ENCODE data around the gene KRTAP12-3. TPM values are rescaled to one million over a fixed set of nuclear protein-coding genes. Genes with fewer than 3 reads are reported as not detected.

KRTAP12-3 gene
- total RNA-seq, 1 experiment from 2014 or later = not detected

GRCh38 chr21:44702973-44703730, 45.4 kb downstream of the KRTAP12-3 start:
- DNase-seq (ENCODE audit: low read depth) = no peak

- DNase-seq (ENCODE audit: low read depth) = no peak
These were observed 46.3 kb downstream of the KRTAP12-3 start for GRCh38 chr21:44703731-44704635.

GRCh38 chr21:44704636-44705001, 46.9 kb downstream of the KRTAP12-3 start:
- no peak for DNase-seq (ENCODE audit: low read depth)

- DNase-seq (ENCODE audit: low read depth) = no peak
These were observed 48.4 kb downstream of the KRTAP12-3 start for GRCh38 chr21:44706026-44706705.

GRCh38 chr21:44706706-44707581, 49.2 kb downstream of the KRTAP12-3 start:
- no peak for DNase-seq (ENCODE audit: low read depth)

Other genes starting within 250 kb of the KRTAP12-3 start
- 1.6 and 1.9 TPM in 2 replicates for gene LRRC3, start 202.4 kb upstream of the KRTAP12-3 start, total RNA-seq (2014; rRNA removed; shearing (Covaris generic))
- gene KRTAP10-1, start 117.7 kb upstream of the KRTAP12-3 start, total RNA-seq (2014; rRNA removed; shearing (Covaris generic)) = not detected in 2 replicates
- gene KRTAP10-2, start 106.4 kb upstream of the KRTAP12-3 start, total RNA-seq (2014; rRNA removed; shearing (Covaris generic)) = not detected in 2 replicates
- not detected in 2 replicates for gene KRTAP10-3, start 99.1 kb upstream of the KRTAP12-3 start, total RNA-seq (2014; rRNA removed; shearing (Covaris generic))
- not detected in 2 replicates for gene KRTAP10-4, start 84.2 kb upstream of the KRTAP12-3 start, total RNA-seq (2014; rRNA removed; shearing (Covaris generic))
- not detected in 2 replicates for gene KRTAP10-5, start 77.3 kb upstream of the KRTAP12-3 start, total RNA-seq (2014; rRNA removed; shearing (Covaris generic))
- not detected in 2 replicates for gene KRTAP10-6, start 65.4 kb upstream of the KRTAP12-3 start, total RNA-seq (2014; rRNA removed; shearing (Covaris generic))
- not detected in 2 replicates for gene KRTAP10-7, start 57.3 kb upstream of the KRTAP12-3 start, total RNA-seq (2014; rRNA removed; shearing (Covaris generic))
- gene KRTAP10-8, start 45.9 kb upstream of the KRTAP12-3 start, total RNA-seq (2014; rRNA removed; shearing (Covaris generic)) = not detected in 2 replicates
- gene KRTAP10-9, start 30.8 kb upstream of the KRTAP12-3 start, total RNA-seq (2014; rRNA removed; shearing (Covaris generic)) = not detected in 2 replicates
- not detected in 2 replicates for gene KRTAP10-10, start 20.6 kb upstream of the KRTAP12-3 start, total RNA-seq (2014; rRNA removed; shearing (Covaris generic))
- not detected in 2 replicates for gene KRTAP10-11, start 11.5 kb upstream of the KRTAP12-3 start, total RNA-seq (2014; rRNA removed; shearing (Covaris generic))
- not detected in 2 replicates for gene KRTAP12-4, start 3.3 kb upstream of the KRTAP12-3 start, total RNA-seq (2014; rRNA removed; shearing (Covaris generic))
- gene KRTAP12-2, start 9.0 kb downstream of the KRTAP12-3 start, total RNA-seq (2014; rRNA removed; shearing (Covaris generic)) = not detected in 2 replicates
- not detected in 2 replicates for gene KRTAP12-1, start 24.2 kb downstream of the KRTAP12-3 start, total RNA-seq (2014; rRNA removed; shearing (Covaris generic))
- gene KRTAP10-12, start 39.2 kb downstream of the KRTAP12-3 start, total RNA-seq (2014; rRNA removed; shearing (Covaris generic)) = not detected in 2 replicates
- not detected in 2 replicates for gene TSPEAR, start 53.6 kb downstream of the KRTAP12-3 start, total RNA-seq (2014; rRNA removed; shearing (Covaris generic))
- gene UBE2G2, start 143.9 kb downstream of the KRTAP12-3 start, total RNA-seq (2014; rRNA removed; shearing (Covaris generic)) = 40.2 and 40.7 TPM in 2 replicates
- 88.6 and 100.0 TPM in 2 replicates for gene SUMO3, start 160.1 kb downstream of the KRTAP12-3 start, total RNA-seq (2014; rRNA removed; shearing (Covaris generic))
- gene PTTG1IP, start 215.8 kb downstream of the KRTAP12-3 start, total RNA-seq (2014; rRNA removed; shearing (Covaris generic)) = 241 and 255 TPM in 2 replicates